H9 (cell line): ENCODE measurements around the gene PTX3. TPM values are rescaled to one million over a fixed set of nuclear protein-coding genes. Genes with fewer than 3 reads are reported as not detected.

Experiments
- DNase-seq: peaks from one replicate; pipeline ENCODE4 v3.0.0-alpha.2; 2017
- H2AFZ ChIP-seq: one replicate; pipeline ENCODE4 v1.6.1; 2013; ENCODE audit warnings: mild to moderate bottlenecking, low read length, control low read depth, moderate library complexity
- H2AK5ac ChIP-seq: 2 replicates; pipeline ENCODE4 v1.6.1; 2013; ENCODE audit warnings: low read length, control low read depth, mixed read lengths; ENCODE audit not compliant: insufficient read length
- H2BK120ac ChIP-seq: one replicate; pipeline ENCODE4 v1.6.1; 2013; ENCODE audit warnings: low read depth, mild to moderate bottlenecking, low read length, control low read depth, inconsistent platforms; ENCODE audit not compliant: poor library complexity, severe bottlenecking
- H2BK12ac ChIP-seq: 2 replicates; pipeline ENCODE4 v1.6.1; 2013; ENCODE audit warnings: low read length, control low read depth, mixed read lengths, low read depth; ENCODE audit not compliant: insufficient read length
- H2BK15ac ChIP-seq: 2 replicates; pipeline ENCODE4 v1.6.1; 2013; ENCODE audit warnings: low read depth, low read length, control low read depth
- H2BK20ac ChIP-seq: one replicate; pipeline ENCODE4 v1.6.1; 2013; ENCODE audit warnings: low read depth, mild to moderate bottlenecking, low read length, control low read depth, inconsistent platforms; ENCODE audit not compliant: poor library complexity, severe bottlenecking
- H2BK5ac ChIP-seq: 2 replicates; pipeline ENCODE4 v1.6.1; 2013; ENCODE audit warnings: low read length, control low read depth, mixed read lengths; ENCODE audit not compliant: insufficient read length
- H3K14ac ChIP-seq: 2 replicates; pipeline ENCODE4 v1.6.1; 2013; ENCODE audit warnings: low read length, control low read depth; ENCODE audit not compliant: insufficient read depth
- H3K18ac ChIP-seq: 2 replicates; pipeline ENCODE4 v1.6.1; 2013; ENCODE audit warnings: low read depth, mild to moderate bottlenecking, mixed read lengths, low read length, control low read depth; ENCODE audit not compliant: insufficient read length
- H3K23ac ChIP-seq: 2 replicates; pipeline ENCODE4 v1.6.1; 2013; ENCODE audit warnings: low read length, control low read depth, mixed read lengths, low read depth; ENCODE audit not compliant: insufficient read length
- H3K23me2 ChIP-seq: 2 replicates; pipeline ENCODE4 v1.6.1; 2013; ENCODE audit warnings: low read depth, mild to moderate bottlenecking, mixed read lengths, low read length, control low read depth; ENCODE audit not compliant: insufficient read length, poor library complexity, severe bottlenecking
- H3K27ac ChIP-seq: 2 replicates; pipeline ENCODE4 v1.5.1; 2013; ENCODE audit warnings: low read length, control low read depth, mixed read lengths, low read depth; ENCODE audit not compliant: insufficient read length
- H3K27me3 ChIP-seq: 2 replicates; pipeline ENCODE4 v1.6.1; 2013; ENCODE audit warnings: low read length, control low read depth, inconsistent platforms; ENCODE audit not compliant: insufficient read depth
- H3K4ac ChIP-seq: 2 replicates; pipeline ENCODE4 v1.6.1; 2013; ENCODE audit warnings: low read depth, mild to moderate bottlenecking, control low read depth, inconsistent platforms, low read length, moderate library complexity
- H3K4me1 ChIP-seq: 2 replicates; pipeline ENCODE4 v1.6.1; 2013; ENCODE audit warnings: low read length, control low read depth, inconsistent platforms; ENCODE audit not compliant: insufficient read depth
- H3K4me2 ChIP-seq: 2 replicates; pipeline ENCODE4 v1.6.1; 2013; ENCODE audit warnings: low read length, control low read depth, mixed read lengths; ENCODE audit not compliant: insufficient read length, insufficient read depth
- H3K56ac ChIP-seq: 2 replicates; pipeline ENCODE4 v1.6.1; 2013; ENCODE audit warnings: low read depth, mild to moderate bottlenecking, mixed read lengths, low read length, control low read depth; ENCODE audit not compliant: insufficient read length
- H3K79me1 ChIP-seq: 2 replicates; pipeline ENCODE4 v1.6.1; 2013; ENCODE audit warnings: low read depth, mild to moderate bottlenecking, moderate library complexity, low read length, control low read depth, inconsistent platforms; ENCODE audit not compliant: insufficient read depth, poor library complexity, severe bottlenecking
- H3K79me2 ChIP-seq: 2 replicates; pipeline ENCODE4 v1.6.1; 2013; ENCODE audit warnings: low read length, control low read depth, inconsistent platforms; ENCODE audit not compliant: insufficient read depth
- H3K9ac ChIP-seq: 2 replicates; pipeline ENCODE4 v1.6.1; 2013; ENCODE audit warnings: low read length, control low read depth, mixed read lengths; ENCODE audit not compliant: insufficient read length; ENCODE audit errors: extremely low read depth
- H3K9me3 ChIP-seq: one replicate; pipeline ENCODE4 v1.6.1; 2013; ENCODE audit warnings: low read depth, low read length, inconsistent platforms; ENCODE audit not compliant: control insufficient read depth
- H3T11ph ChIP-seq: one replicate; pipeline ENCODE4 v1.6.1; 2013; ENCODE audit warnings: mild to moderate bottlenecking, low read length, control low read depth, inconsistent platforms
- H4K20me1 ChIP-seq: one replicate; pipeline ENCODE4 v1.6.1; 2013; ENCODE audit not compliant: control insufficient read depth, insufficient read length, insufficient read depth
- H4K5ac ChIP-seq: 2 replicates; pipeline ENCODE4 v1.6.1; 2013; ENCODE audit warnings: low read depth, mild to moderate bottlenecking, mixed read lengths, low read length, control low read depth; ENCODE audit not compliant: insufficient read length
- H4K8ac ChIP-seq: replicated peaks from 2 replicates; pipeline ENCODE4 v1.6.1; 2013; ENCODE audit warnings: low read length, control low read depth, mixed read lengths, low read depth; ENCODE audit not compliant: insufficient read length
- H4K91ac ChIP-seq: 2 replicates; pipeline ENCODE4 v1.6.1; 2013; ENCODE audit warnings: low read depth, mild to moderate bottlenecking, moderate library complexity, mixed read lengths, low read length, control low read depth; ENCODE audit not compliant: insufficient read length
- H3K27ac Mint-ChIP-seq, 3 experiments: 2 replicates in 2 of 3; 3 replicates in 1 of 3; pipeline ENCODE4 v1.8.0; 2020 to 2021; ENCODE audit warnings: mixed read lengths in 3 of 3, mild to moderate bottlenecking in 1 of 3, moderate library complexity in 1 of 3
- H3K27me3 Mint-ChIP-seq: 2 replicates; pipeline ENCODE4 v1.8.0; 2021; ENCODE audit warnings: low read depth, mild to moderate bottlenecking, moderate library complexity, mixed read lengths
- H3K36me3 Mint-ChIP-seq, 3 experiments: 2 replicates in 2 of 3; 3 replicates in 1 of 3; pipeline ENCODE4 v1.8.0; 2020 to 2021; ENCODE audit warnings: low read depth in 3 of 3, mixed read lengths in 3 of 3; ENCODE audit not compliant: insufficient read depth in 1 of 3
- H3K4me1 Mint-ChIP-seq, 2 experiments: 2 replicates each; pipeline ENCODE4 v1.8.0; 2020; ENCODE audit warnings: mixed read lengths in 2 of 2
- H3K4me3 Mint-ChIP-seq, 2 experiments: 2 replicates in 1 of 2; 3 replicates in 1 of 2; pipeline ENCODE4 v1.8.0; 2020 to 2021; ENCODE audit warnings: mild to moderate bottlenecking in 2 of 2, mixed read lengths in 2 of 2, moderate library complexity in 1 of 2
- H3K9me3 Mint-ChIP-seq, 2 experiments: 2 replicates in 1 of 2; 3 replicates in 1 of 2; pipeline ENCODE4 v1.8.0; 2020; ENCODE audit warnings: mild to moderate bottlenecking in 2 of 2, mixed read lengths in 2 of 2, moderate library complexity in 1 of 2
- whole genome bisulfite sequencing: extraction: QIAGEN DNeasy Blood & Tissue Kit; methylation state at CpG from one replicate; pipeline ENCODE4 v1.1.7; 2013; ENCODE audit warnings: missing lambda C conversion rate, low lambda C conversion rate, mixed read lengths; ENCODE audit not compliant: insufficient read length; ENCODE audit errors: extremely low coverage; 5-methylcytosine and 5-hydroxymethylcytosine counted together
- total RNA-seq: library from RNA; stranded (reverse); gene quantifications from 2 replicates; pipeline ENCODE4 v1.2.1, GENCODE V29; 2021
- TF ChIP-seq, protein P1 (sequence below): fragments of 200-600 bp; sonication (generic); conservative IDR thresholded peaks from 3 replicates; pipeline ENCODE4 v1.8.0; 2021; ENCODE audit warnings: antibody characterized with exemption, mild to moderate bottlenecking

Gene PTX3
- total RNA-seq, 1 experiment from 2014 or later: 0.11 TPM

DNA sequence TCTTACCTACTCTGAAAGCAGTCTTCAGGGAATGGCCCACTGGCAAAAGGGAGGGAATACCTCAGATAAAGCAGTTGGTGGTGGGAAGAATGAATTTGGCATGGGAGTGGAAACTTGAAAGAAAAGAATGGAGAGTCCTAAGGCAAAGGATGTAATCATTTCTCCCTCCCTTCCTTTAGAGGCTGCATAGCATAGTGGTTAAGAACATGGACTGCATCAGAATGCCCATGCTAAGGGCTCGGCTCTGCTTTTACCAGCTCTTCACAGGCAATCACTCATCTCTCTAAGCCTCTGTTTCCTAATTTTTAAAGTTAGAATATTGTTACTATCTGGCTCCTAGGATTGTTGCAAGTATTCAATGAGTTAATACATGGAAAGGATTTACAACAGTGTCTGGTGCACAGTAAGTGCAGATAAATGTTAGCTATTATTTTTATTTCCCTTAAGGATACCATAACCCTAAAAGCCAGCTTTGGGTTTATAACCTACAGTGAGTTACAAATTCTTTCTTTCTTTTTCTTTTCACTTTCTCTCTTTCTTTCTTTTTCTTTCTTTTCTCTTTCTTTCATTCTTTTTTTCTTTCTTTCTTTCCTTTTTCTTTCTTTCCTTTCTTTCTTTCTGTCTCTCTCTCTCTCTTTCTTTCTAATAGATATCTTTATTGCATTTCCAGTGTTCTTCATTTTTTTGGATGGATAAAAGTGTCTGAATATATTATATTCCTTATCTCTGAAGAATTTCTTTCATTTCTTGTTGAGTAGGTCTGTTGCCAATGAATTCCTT is 43.0 kb downstream of the PTX3 start:
- Histone ChIP-seq H2BK12ac (no peak overlapping the region), H3K4me1 (no peaks in the 10 kb centered on the region), H2BK20ac (no peak overlapping the region), H3T11ph (no peak overlapping the region), H3K9me3 (no peaks in the 10 kb centered on the region), H2AK5ac (no peak overlapping the region), H4K5ac (no peak overlapping the region), H3K27ac (no peak overlapping the region), H3K14ac (no peak overlapping the region), H3K79me1 (no peaks in the 10 kb centered on the region), H3K4me2 (no peak overlapping the region), H3K56ac (no peak overlapping the region), H4K20me1 (no peaks in the 10 kb centered on the region), H4K91ac (no peak overlapping the region), H2BK5ac (no peak overlapping the region), H4K8ac (no peak overlapping the region), H2AFZ (no peak overlapping the region), H3K4ac (no peak overlapping the region), H3K79me2 (no peaks in the 10 kb centered on the region), H2BK15ac (no peak overlapping the region), H3K23ac (no peak overlapping the region), H3K9ac (no peak overlapping the region), H3K27me3 (no peaks in the 10 kb centered on the region), H3K23me2 (no peaks in the 10 kb centered on the region), H3K18ac (no peak overlapping the region), H2BK120ac (no peak overlapping the region)
- H3K27me3 Mint-ChIP-seq: no peaks in the 10 kb centered on the region
- WGBS: no CpG with 5 or more reads among the region's 1 CpG
- H3K4me3 Mint-ChIP-seq: no peak overlapping the region
- peaks cover 0 to 8% (median 3%) of the 10 kb centered on the region in 3 experiments; a peak in 2 of 7 replicates for H3K36me3 Mint-ChIP-seq
- no peak for DNase-seq
- peaks cover 12 to 13% of the 10 kb centered on the region in 2 experiments for H3K4me1 Mint-ChIP-seq
- H3K27ac Mint-ChIP-seq: peak overlapping the region in 2 of 3 experiments; percentile 25 to 26; a peak in 1 of 7 replicates
- peaks cover 9 to 19% of the 10 kb centered on the region in 2 experiments; a peak in 4 of 5 replicates for H3K9me3 Mint-ChIP-seq
- TF ChIP-seq, protein P1, sequence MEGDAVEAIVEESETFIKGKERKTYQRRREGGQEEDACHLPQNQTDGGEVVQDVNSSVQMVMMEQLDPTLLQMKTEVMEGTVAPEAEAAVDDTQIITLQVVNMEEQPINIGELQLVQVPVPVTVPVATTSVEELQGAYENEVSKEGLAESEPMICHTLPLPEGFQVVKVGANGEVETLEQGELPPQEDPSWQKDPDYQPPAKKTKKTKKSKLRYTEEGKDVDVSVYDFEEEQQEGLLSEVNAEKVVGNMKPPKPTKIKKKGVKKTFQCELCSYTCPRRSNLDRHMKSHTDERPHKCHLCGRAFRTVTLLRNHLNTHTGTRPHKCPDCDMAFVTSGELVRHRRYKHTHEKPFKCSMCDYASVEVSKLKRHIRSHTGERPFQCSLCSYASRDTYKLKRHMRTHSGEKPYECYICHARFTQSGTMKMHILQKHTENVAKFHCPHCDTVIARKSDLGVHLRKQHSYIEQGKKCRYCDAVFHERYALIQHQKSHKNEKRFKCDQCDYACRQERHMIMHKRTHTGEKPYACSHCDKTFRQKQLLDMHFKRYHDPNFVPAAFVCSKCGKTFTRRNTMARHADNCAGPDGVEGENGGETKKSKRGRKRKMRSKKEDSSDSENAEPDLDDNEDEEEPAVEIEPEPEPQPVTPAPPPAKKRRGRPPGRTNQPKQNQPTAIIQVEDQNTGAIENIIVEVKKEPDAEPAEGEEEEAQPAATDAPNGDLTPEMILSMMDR: no peak
